Lower lobe of right lung (tissue), 2 donors: ENCODE data around the gene CFD. TPM values are rescaled to one million over a fixed set of nuclear protein-coding genes. Genes with fewer than 3 reads are reported as not detected.
A peak's percentile ranks its signal among the peaks of the same experiment; 100 is the strongest.
"Not testable (repeated sequence)": the region's sequence is repeated elsewhere in the genome, so short reads cannot be mapped to it uniquely, and the experiment has no call there.

Experiments used
- ATAC-seq, 2 donors: fragments of 200-7000 bp; cut with Tn5 transposase; one replicate each; pipeline ENCODE4 v1.9.1; 2020 to 2022; ENCODE audit warnings: mild to moderate bottlenecking in 2 of 2, moderate library complexity in 2 of 2
- DNase-seq: peaks from one replicate; pipeline ENCODE4 v3.0.0-alpha.2; 2020
- H3K27ac ChIP-seq: fragments of 200-600 bp; one replicate; pipeline ENCODE4 v1.8.0; 2022
- H3K27me3 ChIP-seq: fragments of 200-600 bp; one replicate; pipeline ENCODE4 v1.8.0; 2022; ENCODE audit warnings: low read depth
- H3K36me3 ChIP-seq: fragments of 200-600 bp; one replicate; pipeline ENCODE4 v1.8.0; 2022; ENCODE audit warnings: mild to moderate bottlenecking
- H3K4me1 ChIP-seq: fragments of 200-600 bp; one replicate; pipeline ENCODE4 v1.8.0; 2022
- H3K4me3 ChIP-seq: fragments of 200-600 bp; one replicate; pipeline ENCODE4 v1.8.0; 2022; ENCODE audit warnings: mild to moderate bottlenecking
- H3K9me3 ChIP-seq: fragments of 200-600 bp; one replicate; pipeline ENCODE4 v1.8.0; 2022
- intact Hi-C: fragments of 100-400 bp; cut with DNase I; formaldehyde crosslinking; loops from one replicate; pipeline ENCODE4 v1.11.0; 2022
- total RNA-seq: library from RNA; stranded (reverse); fragmentation: NEBNext Ultra II Directional; extraction: Animal tissue kit (Norgen Biotek cat#: 25700); gene quantifications from one replicate; pipeline ENCODE4 v1.2.1, GENCODE V29; 2021
- TF ChIP-seq, protein P1 (sequence below): fragments of 200-600 bp; IDR thresholded peaks from one replicate; pipeline ENCODE4 v1.8.0; 2022; ENCODE audit warnings: antibody characterized with exemption, mild to moderate bottlenecking
- donor health status: DM: no; HTN: yes; CAD: no; lungs with severe emphysema.

CFD gene
- total RNA-seq, 1 donor from 2014 or later: 282 TPM

DNA sequence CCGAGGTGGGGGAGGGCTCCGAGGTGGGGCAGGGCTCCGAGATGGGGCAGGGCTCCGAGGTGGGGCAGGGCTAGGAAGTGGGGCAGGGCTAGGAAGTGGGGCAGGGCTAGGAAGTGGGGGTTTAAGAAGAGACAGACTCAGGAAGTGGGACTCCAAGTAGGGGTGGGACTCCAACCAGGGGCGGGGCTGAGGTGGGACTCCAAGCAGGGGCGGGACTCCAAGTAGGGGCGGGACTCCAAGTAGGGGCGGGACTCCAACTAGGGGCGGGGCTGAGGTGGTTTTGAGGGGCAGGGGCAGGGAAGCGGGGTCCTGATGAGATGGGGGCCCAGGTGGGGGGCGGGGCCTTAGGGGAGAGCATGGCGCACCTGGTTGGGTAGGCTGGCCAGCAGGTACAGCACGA lies 13.6 kb downstream of the CFD start:
- DNase-seq (peak; percentile 77), ATAC-seq (peak; percentile 52 to 71)
- no peaks in the 10 kb centered on the region for H3K27me3 ChIP-seq
- no peak overlapping the region for H3K27ac ChIP-seq
- H3K4me1 ChIP-seq: peaks cover 25% of the 10 kb centered on the region
- H3K4me3 ChIP-seq: no peak overlapping the region
- peaks cover 39% of the 10 kb centered on the region for H3K36me3 ChIP-seq
- intact Hi-C loops: no loop called here
- H3K9me3 ChIP-seq: no peaks in the 10 kb centered on the region
- TF ChIP-seq, protein P1, sequence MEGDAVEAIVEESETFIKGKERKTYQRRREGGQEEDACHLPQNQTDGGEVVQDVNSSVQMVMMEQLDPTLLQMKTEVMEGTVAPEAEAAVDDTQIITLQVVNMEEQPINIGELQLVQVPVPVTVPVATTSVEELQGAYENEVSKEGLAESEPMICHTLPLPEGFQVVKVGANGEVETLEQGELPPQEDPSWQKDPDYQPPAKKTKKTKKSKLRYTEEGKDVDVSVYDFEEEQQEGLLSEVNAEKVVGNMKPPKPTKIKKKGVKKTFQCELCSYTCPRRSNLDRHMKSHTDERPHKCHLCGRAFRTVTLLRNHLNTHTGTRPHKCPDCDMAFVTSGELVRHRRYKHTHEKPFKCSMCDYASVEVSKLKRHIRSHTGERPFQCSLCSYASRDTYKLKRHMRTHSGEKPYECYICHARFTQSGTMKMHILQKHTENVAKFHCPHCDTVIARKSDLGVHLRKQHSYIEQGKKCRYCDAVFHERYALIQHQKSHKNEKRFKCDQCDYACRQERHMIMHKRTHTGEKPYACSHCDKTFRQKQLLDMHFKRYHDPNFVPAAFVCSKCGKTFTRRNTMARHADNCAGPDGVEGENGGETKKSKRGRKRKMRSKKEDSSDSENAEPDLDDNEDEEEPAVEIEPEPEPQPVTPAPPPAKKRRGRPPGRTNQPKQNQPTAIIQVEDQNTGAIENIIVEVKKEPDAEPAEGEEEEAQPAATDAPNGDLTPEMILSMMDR: no peak

DNA sequence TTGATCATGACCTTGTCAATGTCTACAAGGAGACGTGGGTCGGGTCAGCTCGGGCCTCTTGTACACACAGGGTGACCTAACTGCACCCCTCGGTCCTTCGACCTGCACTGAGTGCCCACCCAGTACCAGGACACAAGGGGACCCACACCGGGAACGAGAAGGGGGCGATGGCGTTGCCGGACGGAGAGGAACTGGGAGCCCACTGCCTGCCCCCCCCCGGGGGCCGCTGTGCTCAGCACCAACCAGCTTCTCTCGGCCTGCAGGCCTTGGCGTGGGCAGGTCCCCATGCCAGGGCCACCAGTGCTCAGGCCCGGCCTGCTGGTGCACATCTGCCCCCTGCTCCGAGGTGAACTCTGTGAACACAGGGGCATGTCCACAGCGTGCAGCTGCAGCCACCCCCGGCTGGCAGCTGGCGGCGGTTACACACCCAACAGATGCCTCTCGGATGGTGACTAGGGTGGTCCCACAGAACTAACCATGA lies 14.1 kb downstream of the CFD start:
- DNase-seq (no peak), ATAC-seq (no peak)
- Histone ChIP-seq H3K4me1 (peaks cover 25% of the 10 kb centered on the region), H3K27ac (no peak overlapping the region), H3K4me3 (no peak overlapping the region), H3K36me3 (peaks cover 34% of the 10 kb centered on the region), H3K9me3 (no peaks in the 10 kb centered on the region), H3K27me3 (no peaks in the 10 kb centered on the region)
- TF ChIP-seq, protein P1: no peak
- intact Hi-C loops: no loop called here

DNA sequence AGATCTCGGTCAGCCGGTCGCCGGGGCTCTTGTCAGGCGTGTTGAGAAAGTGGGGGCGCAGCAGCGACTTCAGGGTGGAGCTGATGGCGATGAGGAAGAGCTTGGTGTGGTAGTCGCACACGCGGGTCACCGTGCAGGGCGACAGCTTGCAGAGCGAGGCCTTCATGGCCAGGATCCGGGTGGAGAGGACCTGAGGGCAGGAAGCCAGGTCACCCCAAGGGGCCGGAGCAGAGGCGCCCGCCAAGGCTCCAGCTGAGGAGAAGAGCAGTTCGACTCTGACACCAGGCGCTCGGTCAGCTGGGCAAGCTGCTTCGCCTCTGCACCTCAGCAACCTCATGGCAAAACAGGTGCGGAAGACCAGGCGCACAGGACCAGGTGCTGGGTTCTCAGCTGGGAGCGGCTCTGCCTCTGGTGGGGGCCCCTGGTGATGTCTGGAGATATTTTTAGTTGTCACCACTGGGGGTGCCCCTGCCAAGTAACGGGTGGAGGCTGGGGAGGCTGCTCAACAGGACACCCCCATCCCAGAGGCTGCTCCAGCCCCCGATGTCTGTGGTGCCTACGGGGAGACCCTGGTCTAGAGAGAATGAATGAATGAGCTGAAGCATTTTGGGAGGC lies 15.9 kb downstream of the CFD start:
- intact Hi-C loops: no loop called here
- no peak overlapping the region for H3K27ac ChIP-seq
- H3K36me3 ChIP-seq: peaks cover 37% of the 10 kb centered on the region
- H3K4me3 ChIP-seq: no peak overlapping the region
- TF ChIP-seq, protein P1: no peak
- no peaks in the 10 kb centered on the region for H3K9me3 ChIP-seq
- H3K27me3 ChIP-seq: no peaks in the 10 kb centered on the region
- DNase-seq (no peak), ATAC-seq (no peak)
- H3K4me1 ChIP-seq: peaks cover 9% of the 10 kb centered on the region

DNA sequence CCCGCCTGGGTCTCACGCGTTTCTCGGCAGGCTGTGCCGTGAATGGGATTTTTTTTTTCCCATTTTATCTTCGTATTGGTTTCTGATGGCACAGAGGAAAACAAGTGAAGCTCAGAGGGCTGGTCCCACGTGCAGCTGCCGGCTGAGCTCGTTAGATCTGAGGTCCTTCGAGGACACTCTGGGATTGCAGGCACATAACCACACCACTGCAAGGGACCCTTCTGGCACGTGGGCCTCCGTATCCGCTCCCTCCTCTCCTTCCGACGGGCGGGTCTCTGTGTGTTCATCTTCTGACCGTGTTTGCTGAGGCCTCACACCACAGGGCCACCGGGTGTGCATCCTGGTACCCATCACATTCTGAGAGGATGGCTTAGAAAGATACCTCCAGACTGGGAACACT lies 16.6 kb downstream of the CFD start:
- Histone ChIP-seq H3K4me3 (no peak overlapping the region), H3K27me3 (no peaks in the 10 kb centered on the region), H3K4me1 (peaks cover 9% of the 10 kb centered on the region), H3K27ac (no peak overlapping the region), H3K9me3 (no peaks in the 10 kb centered on the region), H3K36me3 (peaks cover 42% of the 10 kb centered on the region)
- ATAC-seq: no peak
- TF ChIP-seq, protein P1: no peak
- DNase-seq: no peak
- intact Hi-C loops: no loop called here

DNA sequence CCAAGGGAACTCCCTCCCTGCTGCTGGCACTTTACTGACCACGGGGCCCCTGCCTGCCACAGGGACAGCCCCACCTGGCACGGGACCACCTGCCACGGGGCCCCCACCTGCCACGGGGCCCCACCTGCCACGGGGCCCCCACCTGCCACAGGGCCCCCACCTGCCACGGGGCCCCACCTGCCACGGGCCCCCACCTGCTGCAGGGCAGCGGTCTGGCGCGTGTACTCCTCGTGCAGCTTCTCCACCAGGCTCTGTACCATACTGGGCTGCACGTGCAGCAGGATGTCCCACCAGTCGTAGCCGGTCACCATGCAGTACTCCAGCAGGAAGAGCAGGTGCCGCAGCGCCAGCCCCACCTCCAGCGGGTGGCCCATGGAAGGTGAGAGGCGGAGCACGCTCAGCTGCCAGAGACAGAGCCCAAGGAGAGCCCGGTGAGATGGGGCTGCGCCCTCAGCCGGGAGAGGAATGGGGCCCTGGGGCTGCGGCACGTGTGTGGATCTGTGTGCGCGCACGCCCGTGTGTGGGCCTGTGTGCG lies 17.4 kb downstream of the CFD start:
- peaks cover 46% of the 10 kb centered on the region for H3K36me3 ChIP-seq
- DNase-seq: no peak
- TF ChIP-seq, protein P1: no peak
- no peaks in the 10 kb centered on the region for H3K27me3 ChIP-seq
- H3K27ac ChIP-seq: no peak overlapping the region
- H3K4me1 ChIP-seq: peaks cover 9% of the 10 kb centered on the region
- no peaks in the 10 kb centered on the region for H3K9me3 ChIP-seq
- no peak for ATAC-seq
- intact Hi-C loops: no loop called here
- no peak overlapping the region for H3K4me3 ChIP-seq

DNA sequence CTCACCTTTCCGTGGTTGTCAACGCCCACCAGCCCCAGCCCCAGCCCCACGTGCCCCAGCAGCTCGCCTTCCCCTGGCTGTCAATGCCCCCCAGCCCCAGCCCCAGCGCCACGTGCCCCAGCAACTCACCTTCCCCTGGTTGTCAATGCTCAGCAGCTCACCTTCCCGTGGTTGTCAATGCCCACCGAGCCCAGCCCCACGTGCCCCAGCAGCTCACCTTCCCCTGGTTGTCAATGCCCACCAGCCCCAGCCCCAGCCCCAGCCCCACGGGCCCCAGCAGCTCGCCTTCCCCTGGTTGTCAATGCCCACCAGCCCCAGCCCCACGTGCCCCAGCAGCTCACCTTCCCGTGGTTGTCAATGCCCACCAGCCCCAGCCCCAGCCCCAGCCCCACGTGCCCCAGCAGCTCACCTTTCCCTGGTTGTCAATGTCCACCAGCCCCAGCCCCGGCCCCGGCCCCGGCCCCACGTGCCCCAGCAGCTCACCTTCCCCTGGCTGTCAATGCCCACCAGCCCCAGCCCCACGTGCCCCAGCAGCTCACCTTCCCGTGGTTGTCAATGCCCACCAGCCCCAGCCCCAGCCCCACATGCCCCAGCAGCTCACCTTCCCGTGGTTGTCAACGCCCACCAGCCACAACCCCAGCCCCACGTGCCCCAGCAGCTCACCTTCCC lies 18.7 kb downstream of the CFD start:
- H3K27me3 ChIP-seq, H3K9me3 ChIP-seq, H3K4me1 ChIP-seq, DNase-seq, ATAC-seq, intact Hi-C loops, H3K27ac ChIP-seq, H3K4me3 ChIP-seq: not testable (repeated sequence)
- H3K36me3 ChIP-seq: peaks cover 57% of the 10 kb centered on the region

DNA sequence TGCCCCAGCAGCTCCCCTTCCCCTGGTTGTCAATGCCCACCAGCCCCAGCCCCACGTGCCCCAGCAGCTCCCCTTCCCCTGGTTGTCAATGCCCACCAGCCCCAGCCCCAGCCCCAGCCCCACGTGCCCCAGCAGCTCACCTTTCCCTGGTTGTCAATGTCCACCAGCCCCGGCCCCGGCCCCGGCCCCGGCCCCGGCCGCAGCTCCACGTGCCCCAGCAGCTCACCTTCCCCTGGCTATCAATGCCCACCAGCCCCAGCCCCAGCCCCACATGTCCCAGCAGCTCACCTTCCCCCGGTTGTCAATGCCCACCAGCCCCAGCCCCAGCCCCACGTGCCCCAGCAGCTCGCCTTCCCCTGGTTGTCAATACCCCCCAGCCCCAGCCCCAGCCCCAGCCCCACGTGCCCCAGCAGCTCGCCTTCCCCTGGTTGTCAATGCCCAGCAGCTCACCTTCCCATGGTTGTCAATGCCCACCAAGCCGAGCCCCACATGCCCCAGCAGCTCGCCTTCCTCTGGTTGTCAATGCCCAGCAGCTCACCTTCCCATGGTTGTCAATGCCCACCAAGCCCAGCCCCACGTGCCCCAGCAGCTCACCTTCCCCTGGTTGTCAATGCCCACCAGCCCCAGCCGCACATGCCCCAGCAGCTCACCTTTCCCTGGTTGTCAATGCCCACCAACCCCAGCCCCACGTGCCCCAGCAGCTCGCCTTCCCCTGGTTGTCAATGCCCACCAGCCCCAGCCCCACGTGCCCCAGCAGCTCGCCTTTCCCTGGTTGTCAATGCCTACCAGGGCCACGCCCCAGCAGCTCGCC lies 19.5 kb downstream of the CFD start:
- DNase-seq: not testable (repeated sequence)

More for the DNA sequence above, 19.5 kb downstream of the CFD start:
- H3K9me3 ChIP-seq, H3K4me3 ChIP-seq, H3K27me3 ChIP-seq, intact Hi-C loops, H3K4me1 ChIP-seq, ATAC-seq, H3K27ac ChIP-seq: not testable (repeated sequence)
- H3K36me3 ChIP-seq: peaks cover 63% of the 10 kb centered on the region
